Activated B cell treated with CpG ODN at 0.5 μM for 24 hours (primary cell): ENCODE data around the gene BAZ2B. TPM values are rescaled to one million over a fixed set of nuclear protein-coding genes. Genes with fewer than 3 reads are reported as not detected.

ENCODE experiments used
- ATAC-seq: fragments of 200-7000 bp; cut with Tn5 transposase; one replicate; pipeline ENCODE4 v1.10.0; 2021; ENCODE audit warnings: low read depth, mild to moderate bottlenecking, moderate library complexity
- CTCF ChIA-PET: fragments of 350-600 bp; sonication (Branson Sonifier 250); formaldehyde crosslinking; loops from one replicate; lab custom pipeline; 2021; ENCODE audit warnings: antibody characterized with exemption; lab: Charles Lee
- POLR2A ChIA-PET: fragments of 350-600 bp; sonication (Branson Sonifier 250); formaldehyde crosslinking; loops from one replicate; lab custom pipeline; 2021; ENCODE audit warnings: antibody characterized with exemption; lab: Charles Lee
- DNase-seq: peaks from one replicate; pipeline ENCODE4 v3.0.0; 2022
- H3K27ac Mint-ChIP-seq: one replicate; pipeline ENCODE4 v1.8.0; 2020; ENCODE audit warnings: mixed read lengths
- H3K27me3 Mint-ChIP-seq: one replicate; pipeline ENCODE4 v1.8.0; 2021; ENCODE audit warnings: mixed read lengths
- H3K36me3 Mint-ChIP-seq: one replicate; pipeline ENCODE4 v1.8.0; 2021; ENCODE audit warnings: low read depth, mixed read lengths
- H3K4me1 Mint-ChIP-seq: one replicate; pipeline ENCODE4 v1.8.0; 2021; ENCODE audit warnings: mixed read lengths
- H3K4me3 Mint-ChIP-seq: one replicate; pipeline ENCODE4 v1.8.0; 2020; ENCODE audit warnings: mild to moderate bottlenecking, mixed read lengths
- H3K9me3 Mint-ChIP-seq: one replicate; pipeline ENCODE4 v1.8.0; 2020; ENCODE audit warnings: mixed read lengths
- intact Hi-C: fragments of 100-400 bp; cut with micrococcal nuclease; formaldehyde crosslinking; loops from one replicate; pipeline ENCODE4 v1.15.1; 2024
- total RNA-seq: library from RNA; stranded (reverse); gene quantifications from 2 replicates; pipeline ENCODE4 v1.2.3, GENCODE V29; 2022
- TF ChIP-seq, protein P1 (sequence below): fragments of 200-600 bp; IDR thresholded peaks from one replicate; pipeline ENCODE4 v1.8.0; 2022; ENCODE audit warnings: antibody characterized with exemption, mild to moderate bottlenecking

The BAZ2B gene
- total RNA-seq, 1 donor from 2014 or later = 22.0 TPM

DNA sequence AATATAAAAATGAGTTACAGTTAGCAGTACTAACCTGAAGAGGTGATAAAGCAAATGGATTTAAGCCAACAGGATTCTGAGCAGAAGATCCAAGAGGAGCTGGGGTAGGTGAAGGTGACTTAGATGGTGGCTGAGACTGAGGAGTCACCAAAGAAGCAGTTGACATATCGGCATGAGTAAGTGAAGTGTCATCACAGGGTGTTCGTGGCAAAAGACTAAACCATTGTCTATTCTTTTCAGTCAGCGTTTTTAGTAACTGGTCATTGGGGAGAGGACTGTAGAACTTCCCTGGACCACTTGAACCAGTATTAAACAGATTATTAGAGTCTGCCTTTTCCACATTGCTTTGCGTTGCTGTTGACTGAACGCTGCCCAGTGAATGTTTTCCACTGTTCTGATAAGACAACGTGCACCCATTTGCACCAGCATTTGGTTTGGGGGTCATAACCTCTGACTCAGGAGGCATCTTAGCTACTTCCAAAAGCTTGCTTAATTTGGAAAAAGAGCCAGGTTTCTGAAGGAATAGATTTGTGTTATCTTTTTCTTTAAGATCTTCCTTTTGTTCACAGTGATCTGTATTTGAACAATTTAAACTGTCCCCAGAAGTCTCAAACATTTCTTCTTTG lies 266.6 kb downstream of the BAZ2B start:
- Mint-ChIP-seq H3K27ac (peak overlapping the region; percentile 16), H3K4me1 (no peaks in the 10 kb centered on the region), H3K27me3 (no peaks in the 10 kb centered on the region), H3K36me3 (peaks cover 32% of the 10 kb centered on the region), H3K4me3 (no peak overlapping the region), H3K9me3 (no peaks in the 10 kb centered on the region)
- CTCF ChIA-PET = no interaction called here
- no peak for DNase-seq
- intact Hi-C loops = no loop called here
- ATAC-seq = no peak
- TF ChIP-seq, protein P1, sequence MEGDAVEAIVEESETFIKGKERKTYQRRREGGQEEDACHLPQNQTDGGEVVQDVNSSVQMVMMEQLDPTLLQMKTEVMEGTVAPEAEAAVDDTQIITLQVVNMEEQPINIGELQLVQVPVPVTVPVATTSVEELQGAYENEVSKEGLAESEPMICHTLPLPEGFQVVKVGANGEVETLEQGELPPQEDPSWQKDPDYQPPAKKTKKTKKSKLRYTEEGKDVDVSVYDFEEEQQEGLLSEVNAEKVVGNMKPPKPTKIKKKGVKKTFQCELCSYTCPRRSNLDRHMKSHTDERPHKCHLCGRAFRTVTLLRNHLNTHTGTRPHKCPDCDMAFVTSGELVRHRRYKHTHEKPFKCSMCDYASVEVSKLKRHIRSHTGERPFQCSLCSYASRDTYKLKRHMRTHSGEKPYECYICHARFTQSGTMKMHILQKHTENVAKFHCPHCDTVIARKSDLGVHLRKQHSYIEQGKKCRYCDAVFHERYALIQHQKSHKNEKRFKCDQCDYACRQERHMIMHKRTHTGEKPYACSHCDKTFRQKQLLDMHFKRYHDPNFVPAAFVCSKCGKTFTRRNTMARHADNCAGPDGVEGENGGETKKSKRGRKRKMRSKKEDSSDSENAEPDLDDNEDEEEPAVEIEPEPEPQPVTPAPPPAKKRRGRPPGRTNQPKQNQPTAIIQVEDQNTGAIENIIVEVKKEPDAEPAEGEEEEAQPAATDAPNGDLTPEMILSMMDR = no peak
- POLR2A ChIA-PET = no interaction called here

DNA sequence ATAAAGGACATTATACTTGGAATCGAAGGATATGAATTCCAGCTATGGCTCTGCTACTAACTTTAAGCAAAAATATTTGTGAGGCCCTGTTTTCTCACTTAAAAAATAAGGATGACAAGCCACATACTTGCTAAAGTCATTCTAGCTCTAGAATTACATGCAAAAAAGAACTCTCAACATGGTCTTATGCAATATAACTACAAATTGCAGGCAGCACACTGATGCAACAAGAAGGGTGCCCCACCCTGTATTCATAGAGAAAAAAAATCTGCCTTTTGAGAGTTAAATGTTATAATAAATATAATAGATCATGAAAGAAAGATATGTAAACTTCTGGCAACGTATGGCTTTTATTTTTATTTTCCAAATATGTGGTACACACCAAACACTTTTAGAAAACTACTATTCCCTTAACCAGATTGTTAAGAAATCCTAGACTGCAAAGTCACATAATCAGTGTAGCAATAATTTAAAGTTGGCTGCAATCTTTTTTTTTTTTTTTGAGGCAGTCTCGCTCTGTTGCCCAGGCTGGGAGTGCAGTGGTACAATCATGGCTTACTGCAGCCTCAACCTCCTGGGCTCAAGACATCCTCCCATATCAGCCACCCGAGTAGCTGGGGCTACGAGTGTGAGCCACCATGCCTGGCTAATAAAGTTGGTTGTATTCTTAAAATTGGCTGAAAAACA lies 289.6 kb downstream of the BAZ2B start:
- ATAC-seq = no peak
- TF ChIP-seq, protein P1 = no peak
- Mint-ChIP-seq H3K4me3 (no peak overlapping the region), H3K36me3 (peaks cover 33% of the 10 kb centered on the region), H3K9me3 (no peaks in the 10 kb centered on the region), H3K4me1 (no peaks in the 10 kb centered on the region), H3K27me3 (no peaks in the 10 kb centered on the region), H3K27ac (no peak overlapping the region)
- POLR2A ChIA-PET = no interaction called here
- intact Hi-C loops = no loop called here
- CTCF ChIA-PET = no interaction called here
- no peak for DNase-seq

DNA sequence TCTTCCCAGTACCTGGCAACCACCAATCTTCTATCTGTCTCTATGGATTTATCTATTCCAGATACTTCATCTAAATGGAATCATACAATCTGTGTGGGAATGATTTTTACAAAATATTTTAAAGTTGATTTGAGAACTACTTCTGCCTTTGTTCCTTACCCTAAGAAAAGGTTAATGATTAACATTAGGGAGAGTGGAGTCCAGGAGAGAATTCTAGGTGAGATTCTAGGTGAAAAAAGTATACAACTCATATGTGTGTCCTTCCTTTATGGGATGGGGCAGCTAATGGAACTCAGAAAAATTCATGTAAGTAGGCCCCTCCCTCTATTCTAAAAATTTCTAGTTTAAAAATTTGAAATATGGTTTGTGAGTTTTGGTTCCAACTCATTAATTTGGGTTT lies 293.9 kb downstream of the BAZ2B start:
- H3K27me3 Mint-ChIP-seq = no peaks in the 10 kb centered on the region
- H3K36me3 Mint-ChIP-seq = peaks cover 35% of the 10 kb centered on the region

DNA sequence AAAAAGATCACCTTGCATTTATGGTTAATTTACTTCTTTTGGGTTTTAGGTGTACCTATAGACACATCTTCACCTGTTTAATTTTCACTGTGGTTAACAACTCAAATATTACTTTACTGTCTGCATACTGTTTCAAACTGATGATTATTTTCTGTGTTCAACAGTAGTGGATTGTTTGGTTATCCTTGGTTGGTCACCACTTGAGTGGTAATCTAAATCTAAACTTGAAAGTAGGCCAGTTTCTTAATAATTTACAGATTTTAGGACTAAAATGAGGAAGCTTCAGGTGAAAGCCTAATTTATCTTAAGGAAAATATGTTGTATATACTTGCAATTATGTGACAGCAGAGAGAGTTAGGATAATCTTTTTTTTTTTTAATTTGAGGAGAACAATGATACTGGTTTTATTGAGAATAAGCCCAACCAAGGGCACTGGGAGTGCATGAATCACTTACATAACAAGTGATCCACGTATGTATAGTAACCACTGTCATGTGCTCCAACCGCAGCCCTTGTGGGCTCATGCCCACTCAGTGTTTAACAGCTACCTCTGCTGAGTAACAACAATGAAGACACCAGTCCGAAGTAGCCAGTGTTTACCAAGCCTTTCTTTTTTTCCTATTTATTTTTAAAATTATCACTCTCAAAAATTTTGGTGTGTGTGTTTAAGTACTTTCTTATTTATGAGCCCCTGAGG lies 298.8 kb downstream of the BAZ2B start:
- Mint-ChIP-seq H3K4me3 (no peak overlapping the region), H3K36me3 (peaks cover 25% of the 10 kb centered on the region), H3K9me3 (peaks cover 2% of the 10 kb centered on the region), H3K27me3 (no peaks in the 10 kb centered on the region), H3K27ac (no peak overlapping the region), H3K4me1 (no peaks in the 10 kb centered on the region)
- ChIA-PET POLR2A (no interaction called here), CTCF (interaction anchor here (0.6 kb wide), 1 partner anchor 1435 kb away, joined by 3 read pairs; no protein-coding TSS in a partner anchor)
- ATAC-seq (no peak), DNase-seq (no peak)
- intact Hi-C loops = no loop called here
- TF ChIP-seq, protein P1 = no peak

More for the DNA sequence above, 293.9 kb downstream of the BAZ2B start:
- ATAC-seq (no peak), DNase-seq (no peak)
- Mint-ChIP-seq H3K4me1 (no peaks in the 10 kb centered on the region), H3K9me3 (no peaks in the 10 kb centered on the region), H3K27ac (no peak overlapping the region), H3K4me3 (no peak overlapping the region)
- TF ChIP-seq, protein P1 = no peak
- ChIA-PET POLR2A (no interaction called here), CTCF (no interaction called here)
- intact Hi-C loops = no loop called here

DNA sequence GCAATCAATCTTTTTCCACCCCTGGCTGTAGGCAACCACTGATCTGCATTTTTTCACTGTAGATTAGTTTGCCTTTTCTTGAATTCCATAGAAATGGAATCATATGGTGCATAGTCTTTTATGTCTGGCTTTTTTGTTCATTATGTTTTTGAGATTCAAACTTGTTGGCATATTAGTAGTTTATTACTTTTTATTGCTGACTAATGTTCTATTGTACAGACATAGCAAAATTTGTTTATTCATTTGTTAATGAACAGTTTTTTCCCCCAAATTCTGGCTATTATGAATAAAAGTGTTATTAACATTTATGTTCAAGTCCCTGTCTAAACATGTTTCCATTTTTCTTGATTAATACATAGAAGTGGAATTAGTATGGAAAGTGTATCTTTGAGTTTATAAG lies 308.4 kb downstream of the BAZ2B start:
- CTCF ChIA-PET = no interaction called here
- H3K27me3 Mint-ChIP-seq = peaks cover 4% of the 10 kb centered on the region
- no peaks in the 10 kb centered on the region for H3K36me3 Mint-ChIP-seq

More for the DNA sequence above, 308.4 kb downstream of the BAZ2B start:
- intact Hi-C loops = no loop called here
- DNase-seq (no peak), ATAC-seq (no peak)
- no peaks in the 10 kb centered on the region for H3K4me1 Mint-ChIP-seq
- POLR2A ChIA-PET = no interaction called here
- H3K9me3 Mint-ChIP-seq = peaks cover 7% of the 10 kb centered on the region
- TF ChIP-seq, protein P1 = no peak
- H3K4me3 Mint-ChIP-seq = no peak overlapping the region
- H3K27ac Mint-ChIP-seq = no peak overlapping the region
